Heart left ventricle (tissue), 13 donors: ENCODE results near the gene ABLIM1.

Experiments
- POLR2A ChIP-seq, 2 donors: fragments of 450-650 bp; IDR thresholded peaks; one replicate each; pipeline ENCODE4 v1.6.1; 2017; ENCODE audit warnings: antibody characterized with exemption in 2 of 2, mild to moderate bottlenecking in 2 of 2, moderate library complexity in 2 of 2
- TF ChIP-seq, protein P1 (sequence below), 12 donors: fragments of 200-600 bp; sonication (generic) in 4 of 12; IDR thresholded peaks; one replicate each; pipeline versions ENCODE4 v1.5.0 to v1.8.0; 2018 to 2022; ENCODE audit warnings: antibody characterized with exemption in 12 of 12, mild to moderate bottlenecking in 5 of 12
- donor health status: ischemic (EF 13 %, LVEDD 7.1; RV severe dilation, severe dysfunction).
- donor health status: DM: no; HTN: yes; CAD: no.
- donor health status: DM: no; HTN: no; CAD: no.
- donor health status: ischemic (EF 25% LVEDD 6.9; RV normal size, moderate dysfunction).
- donor health status: ischemic (EF 25% LVEDD 5.7; RV mildly dilated, moderate dysfunction).
- donor health status: ischemic (EF 35%, LVEDD 5.7; RV mildly dilated, moderate dysfunction).
- donor health status: nonischemic (EF 11% LVEDD 7.7; RV severe dilation, severe dysfunction).
- donor health status: DM: yes; HTN: yes; CAD: no.
- donor health status: PGD.
- donor health status: ischemic (EF 29% LVEDD 5.4; RV normal size, mild dysfunction).
- donor health status: nonischemic (EF 23%, LVEDD 6.1; RV moderate dilation, normal function).

DNA sequence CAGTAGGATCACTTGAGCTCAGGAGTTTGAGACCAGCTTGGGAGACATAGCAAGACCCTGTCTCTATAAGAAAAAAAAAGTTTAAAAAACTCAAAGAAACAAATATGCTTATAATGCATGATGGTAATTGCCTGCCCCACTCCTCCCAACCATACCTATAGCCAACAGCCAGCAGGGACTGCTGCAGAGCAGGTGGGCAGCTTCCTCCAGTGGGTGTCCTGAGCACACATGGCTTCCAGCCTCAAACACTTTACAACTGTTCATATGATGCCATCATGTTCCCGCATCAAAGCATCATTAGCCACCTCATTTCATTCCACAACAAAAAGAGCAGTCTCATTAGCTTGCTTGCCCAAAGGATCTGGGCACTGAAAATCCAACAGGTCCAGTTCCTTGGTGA, 42.0 kb downstream of the ABLIM1 start:
- TF ChIP-seq POLR2A (IDR thresholded peaks at IDR 0.05) = no peak
- TF ChIP-seq, protein P1, sequence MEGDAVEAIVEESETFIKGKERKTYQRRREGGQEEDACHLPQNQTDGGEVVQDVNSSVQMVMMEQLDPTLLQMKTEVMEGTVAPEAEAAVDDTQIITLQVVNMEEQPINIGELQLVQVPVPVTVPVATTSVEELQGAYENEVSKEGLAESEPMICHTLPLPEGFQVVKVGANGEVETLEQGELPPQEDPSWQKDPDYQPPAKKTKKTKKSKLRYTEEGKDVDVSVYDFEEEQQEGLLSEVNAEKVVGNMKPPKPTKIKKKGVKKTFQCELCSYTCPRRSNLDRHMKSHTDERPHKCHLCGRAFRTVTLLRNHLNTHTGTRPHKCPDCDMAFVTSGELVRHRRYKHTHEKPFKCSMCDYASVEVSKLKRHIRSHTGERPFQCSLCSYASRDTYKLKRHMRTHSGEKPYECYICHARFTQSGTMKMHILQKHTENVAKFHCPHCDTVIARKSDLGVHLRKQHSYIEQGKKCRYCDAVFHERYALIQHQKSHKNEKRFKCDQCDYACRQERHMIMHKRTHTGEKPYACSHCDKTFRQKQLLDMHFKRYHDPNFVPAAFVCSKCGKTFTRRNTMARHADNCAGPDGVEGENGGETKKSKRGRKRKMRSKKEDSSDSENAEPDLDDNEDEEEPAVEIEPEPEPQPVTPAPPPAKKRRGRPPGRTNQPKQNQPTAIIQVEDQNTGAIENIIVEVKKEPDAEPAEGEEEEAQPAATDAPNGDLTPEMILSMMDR (IDR thresholded peaks at IDR 0.05) = no peak
